Effector memory CD4-positive, alpha-beta T cell (primary cell): ENCODE results near the gene DCTN2.

Source experiments
- DNase-seq, 3 donors: peaks; one replicate each; pipeline ENCODE4 v3.0.0-alpha.2; 2020
- H3K27ac ChIP-seq: 2 replicates; pipeline ENCODE4 v1.7.0; 2013; ENCODE audit warnings: mild to moderate bottlenecking, low read length, moderate library complexity; ENCODE audit not compliant: insufficient read depth, poor library complexity, severe bottlenecking
- H3K27me3 ChIP-seq: replicated peaks from 2 replicates; pipeline ENCODE4 v1.7.0; 2013; ENCODE audit warnings: mild to moderate bottlenecking, low read length; ENCODE audit not compliant: insufficient read depth, control insufficient read depth, poor library complexity, severe bottlenecking
- H3K36me3 ChIP-seq: 2 replicates; pipeline ENCODE4 v1.7.0; 2013; ENCODE audit warnings: mild to moderate bottlenecking, low read length, moderate library complexity; ENCODE audit not compliant: control insufficient read depth, insufficient read depth
- H3K4me1 ChIP-seq: 2 replicates; pipeline ENCODE4 v1.7.0; 2013; ENCODE audit warnings: low read length, mild to moderate bottlenecking; ENCODE audit not compliant: control insufficient read depth, insufficient read depth, poor library complexity, severe bottlenecking
- H3K4me3 ChIP-seq: 2 replicates; pipeline ENCODE4 v1.7.0; 2013; ENCODE audit warnings: low read length, low read depth, mild to moderate bottlenecking; ENCODE audit not compliant: insufficient read depth, poor library complexity, severe bottlenecking
- H3K9me3 ChIP-seq: 2 replicates; pipeline ENCODE4 v1.7.0; 2013; ENCODE audit warnings: mild to moderate bottlenecking, low read length, moderate library complexity; ENCODE audit not compliant: control insufficient read depth

DCTN2 gene

GRCh38 chr12:57528831-57529555 is 18.0 kb downstream of the DCTN2 start:
- Histone ChIP-seq H3K36me3 (peaks cover 80% of the 10 kb centered on the region), H3K27ac (no peak overlapping the region), H3K27me3 (no peaks in the 10 kb centered on the region), H3K4me1 (peaks cover 5% of the 10 kb centered on the region), H3K9me3 (no peaks in the 10 kb centered on the region), H3K4me3 (no peak overlapping the region)
- DNase-seq: no peak

GRCh38 chr12:57528176-57528575 is 18.8 kb downstream of the DCTN2 start:
- Histone ChIP-seq H3K27me3 (no peaks in the 10 kb centered on the region), H3K36me3 (peaks cover 77% of the 10 kb centered on the region), H3K9me3 (no peaks in the 10 kb centered on the region), H3K4me3 (no peak overlapping the region), H3K4me1 (peaks cover 13% of the 10 kb centered on the region), H3K27ac (no peak overlapping the region)
- DNase-seq: no peak

- Histone ChIP-seq H3K27ac (no peak overlapping the region), H3K36me3 (peaks cover 67% of the 10 kb centered on the region)
Measured at GRCh38 chr12:57527184-57527583, 19.8 kb downstream of the DCTN2 start.

GRCh38 chr12:57526477-57527126 is 20.4 kb downstream of the DCTN2 start:
- H3K9me3 ChIP-seq: no peaks in the 10 kb centered on the region
- no peak overlapping the region for H3K27ac ChIP-seq
- H3K27me3 ChIP-seq: no peaks in the 10 kb centered on the region
- peaks cover 61% of the 10 kb centered on the region for H3K36me3 ChIP-seq
- peaks cover 21% of the 10 kb centered on the region for H3K4me1 ChIP-seq
- no peak for DNase-seq
- H3K4me3 ChIP-seq: no peak overlapping the region

More at GRCh38 chr12:57527184-57527583, 19.8 kb downstream of the DCTN2 start:
- Histone ChIP-seq H3K27me3 (no peaks in the 10 kb centered on the region), H3K4me1 (peaks cover 15% of the 10 kb centered on the region), H3K9me3 (no peaks in the 10 kb centered on the region), H3K4me3 (no peak overlapping the region)
- DNase-seq: no peak

- DNase-seq: no peak
- H3K27me3 ChIP-seq: no peaks in the 10 kb centered on the region
- no peak overlapping the region for H3K4me3 ChIP-seq
- peaks cover 29% of the 10 kb centered on the region for H3K4me1 ChIP-seq
- peaks cover 56% of the 10 kb centered on the region for H3K36me3 ChIP-seq
- H3K9me3 ChIP-seq: no peaks in the 10 kb centered on the region
- no peak overlapping the region for H3K27ac ChIP-seq
Measured at GRCh38 chr12:57525615-57526383, 21.2 kb downstream of the DCTN2 start.

- peaks cover 30% of the 10 kb centered on the region for H3K4me1 ChIP-seq
- H3K27ac ChIP-seq: no peak overlapping the region
- H3K4me3 ChIP-seq: no peak overlapping the region
- no peak for DNase-seq
- H3K9me3 ChIP-seq: no peaks in the 10 kb centered on the region
- H3K27me3 ChIP-seq: no peaks in the 10 kb centered on the region
- peaks cover 48% of the 10 kb centered on the region for H3K36me3 ChIP-seq
Measured at GRCh38 chr12:57524814-57525614, 22.0 kb downstream of the DCTN2 start.

GRCh38 chr12:57523706-57524614 is 23.0 kb downstream of the DCTN2 start:
- no peak for DNase-seq
- Histone ChIP-seq H3K36me3 (peaks cover 40% of the 10 kb centered on the region), H3K9me3 (no peaks in the 10 kb centered on the region), H3K4me3 (peak overlapping the region; percentile 44), H3K27ac (peak overlapping the region; percentile 89), H3K27me3 (no peaks in the 10 kb centered on the region), H3K4me1 (peaks cover 38% of the 10 kb centered on the region)

GRCh38 chr12:57522887-57523705 is 23.9 kb downstream of the DCTN2 start:
- peak in 2 of 3 donors; percentile 52 to 53 for DNase-seq
- peak overlapping the region; percentile 44 for H3K4me3 ChIP-seq
- peaks cover 31% of the 10 kb centered on the region for H3K36me3 ChIP-seq
- H3K9me3 ChIP-seq: no peaks in the 10 kb centered on the region
- no peaks in the 10 kb centered on the region for H3K27me3 ChIP-seq
- H3K27ac ChIP-seq: peak overlapping the region; percentile 89
- peaks cover 39% of the 10 kb centered on the region for H3K4me1 ChIP-seq
